NCI-H748 treated with DMSO at 0.1 percent for 48 hours (cell line): Measurements from ENCODE around the gene COTL1.
A peak's percentile ranks its signal among the peaks of the same experiment; 100 is the strongest.
"Not testable (repeated sequence)": the region's sequence is repeated elsewhere in the genome, so short reads cannot be mapped to it uniquely, and the experiment has no call there.

Experiments
- DNase-seq: peaks from one replicate; lab custom pipeline; 2025; lab: John Stamatoyannopoulos, UW

Gene COTL1

DNA sequence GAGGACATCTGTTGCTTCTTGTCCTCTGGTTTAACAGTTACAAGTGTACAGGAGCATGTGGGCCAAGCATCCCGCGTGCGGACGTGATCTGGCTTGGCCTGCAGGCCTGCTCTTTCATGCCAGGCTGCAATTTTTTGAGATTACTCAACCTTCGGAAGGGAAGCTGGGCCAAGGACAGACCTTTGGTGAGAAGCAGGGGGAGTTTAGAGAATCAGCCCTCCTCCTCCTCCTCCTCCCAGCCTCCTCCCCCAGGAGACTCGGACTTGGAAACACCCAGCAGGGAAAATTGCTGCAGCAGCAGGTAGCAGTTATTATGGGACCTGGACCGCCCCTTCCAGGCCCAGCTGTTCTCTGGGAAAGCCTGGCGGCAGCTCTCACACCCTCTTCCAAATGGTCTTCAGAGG lies 25.3 kb upstream of the COTL1 start:
- no peak for DNase-seq

DNA sequence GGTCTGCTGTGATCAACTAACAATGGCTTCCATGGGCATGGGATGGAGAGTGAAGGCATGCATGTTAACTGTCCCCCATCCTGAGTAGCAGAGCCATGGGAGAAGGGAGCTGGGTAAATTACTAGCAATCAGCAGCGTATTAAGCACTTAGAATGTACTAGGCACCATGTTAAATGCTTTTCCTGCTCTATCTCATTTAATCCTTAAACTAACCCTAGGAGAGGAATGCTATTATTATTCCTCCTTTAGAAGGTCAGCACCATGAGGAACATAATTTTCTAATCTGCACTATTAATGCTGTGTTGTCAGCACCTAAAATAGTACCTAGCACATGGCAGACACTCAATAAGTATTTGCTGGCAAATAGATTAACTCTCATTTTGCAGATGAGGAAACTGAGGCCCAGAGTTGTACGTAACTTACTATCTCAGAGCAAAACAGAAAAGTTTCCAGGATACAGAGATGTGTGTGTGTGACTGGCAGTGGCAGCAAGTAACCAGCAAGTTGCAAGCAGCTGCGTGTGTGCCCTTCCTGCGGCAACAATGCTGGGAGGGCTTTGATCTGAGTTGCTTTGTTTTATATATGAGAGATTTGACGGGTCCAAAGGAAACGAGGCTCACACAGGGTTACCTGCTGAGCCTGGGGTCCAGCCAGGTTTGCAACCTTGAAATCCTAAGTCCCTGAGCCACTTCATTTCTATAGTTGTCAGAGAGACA lies 23.9 kb upstream of the COTL1 start:
- DNase-seq, result no peak

DNA sequence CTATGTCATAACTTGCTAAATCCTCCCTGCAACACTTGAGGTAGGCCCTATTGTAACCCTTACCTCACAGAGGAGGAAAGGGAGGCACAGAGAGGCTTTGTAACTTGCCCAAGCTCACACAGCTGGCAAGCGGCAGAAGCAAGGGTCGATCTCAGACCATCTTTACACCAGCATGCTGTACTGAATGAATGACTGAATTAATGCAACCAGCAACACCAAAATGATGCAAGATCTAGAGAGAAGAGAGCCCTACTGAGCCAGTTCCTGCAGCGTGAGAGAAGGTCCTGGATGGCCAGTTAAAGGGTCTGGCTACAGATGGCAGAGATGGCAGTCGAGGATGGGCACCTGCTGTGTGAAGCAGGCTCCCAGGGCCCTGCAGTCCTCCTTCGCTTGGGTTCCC lies 22.3 kb upstream of the COTL1 start:
- DNase-seq, result no peak

DNA sequence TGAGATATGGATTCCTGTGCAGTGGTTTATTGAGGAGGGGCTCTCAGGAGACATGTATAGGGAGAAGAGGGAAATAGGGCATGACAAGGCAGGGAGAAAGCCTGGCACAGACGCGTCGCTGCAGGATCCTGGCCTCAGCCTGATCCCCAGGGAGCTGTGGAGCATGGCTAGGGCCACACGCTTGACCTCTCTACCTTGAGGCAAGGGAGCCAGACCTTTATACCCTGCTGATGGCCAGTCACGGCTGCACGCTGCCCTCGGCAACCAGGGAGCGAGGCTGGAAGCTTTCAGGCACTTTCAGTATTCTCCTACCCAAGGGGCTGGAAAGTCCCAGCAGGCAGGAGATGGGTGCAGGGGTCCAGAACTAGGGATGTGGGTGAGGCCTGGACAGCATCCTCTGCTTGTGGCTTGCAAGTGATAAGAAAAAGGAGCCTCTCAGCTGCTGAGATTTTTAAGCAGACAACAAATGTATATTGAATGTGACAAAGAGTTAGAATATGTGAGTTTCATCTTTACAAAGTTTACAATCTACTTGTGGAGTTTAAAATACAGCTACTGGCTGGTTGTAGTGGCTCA lies 20.4 kb upstream of the COTL1 start:
- DNase-seq, result no peak

DNA sequence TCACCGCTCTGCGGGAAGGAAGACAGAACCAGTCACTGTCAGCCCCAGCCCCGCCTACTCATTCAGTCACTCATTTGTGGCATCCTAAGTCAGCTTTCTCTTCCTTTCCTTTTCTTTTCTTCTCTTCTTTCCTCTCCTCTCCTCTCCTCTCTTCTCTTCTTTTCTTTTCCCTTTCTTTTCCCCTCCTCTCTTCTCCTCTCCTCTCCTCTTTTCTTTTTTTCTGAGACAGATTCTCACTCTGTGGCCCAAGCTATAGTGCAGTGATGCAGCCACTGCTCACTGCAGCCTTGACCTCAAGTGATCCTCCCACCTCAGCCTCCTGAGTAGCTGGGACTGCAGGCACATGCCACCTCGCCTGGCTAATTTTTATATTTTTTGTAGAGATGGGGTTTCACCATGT lies 19.8 kb upstream of the COTL1 start:
- DNase-seq, result no peak

DNA sequence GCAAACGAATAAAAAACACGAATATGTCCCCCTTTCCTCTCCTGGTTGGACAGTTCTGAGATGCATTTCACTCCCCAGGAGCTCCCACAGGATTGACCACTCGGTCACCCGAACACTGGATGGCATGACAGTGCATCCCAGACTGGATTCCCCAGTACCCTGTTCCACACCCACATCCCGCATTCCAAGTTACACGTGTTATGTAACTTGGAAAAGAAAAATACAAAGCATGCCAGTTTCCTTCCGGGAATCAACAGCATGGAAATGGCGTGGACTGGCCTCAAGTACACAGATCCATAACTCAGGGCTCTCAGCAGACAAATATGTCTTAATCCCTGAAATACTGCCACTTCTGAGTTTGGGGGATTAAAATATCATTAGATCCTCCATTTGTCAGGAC lies 17.8 kb upstream of the COTL1 start:
- no peak for DNase-seq

DNA sequence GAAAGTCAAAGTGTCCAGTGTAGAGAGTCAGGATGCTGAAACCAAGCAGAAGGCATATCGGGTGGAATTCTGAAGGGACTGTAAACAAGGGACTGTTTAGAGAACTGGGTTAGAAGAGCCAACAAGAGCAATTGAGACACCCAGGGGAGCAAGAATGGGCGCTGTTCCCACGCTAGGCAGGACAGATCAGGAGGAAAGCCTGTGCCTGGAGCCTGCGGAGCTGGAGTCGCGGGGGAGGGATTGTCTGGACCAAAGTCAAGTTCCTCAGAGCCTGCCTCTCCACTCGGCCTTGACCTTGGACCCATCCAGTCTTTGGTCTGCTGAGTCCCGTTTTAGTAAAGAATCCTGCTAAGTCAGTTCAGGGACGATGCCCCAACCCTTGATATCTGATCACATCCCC lies 15.7 kb upstream of the COTL1 start:
- no peak for DNase-seq

DNA sequence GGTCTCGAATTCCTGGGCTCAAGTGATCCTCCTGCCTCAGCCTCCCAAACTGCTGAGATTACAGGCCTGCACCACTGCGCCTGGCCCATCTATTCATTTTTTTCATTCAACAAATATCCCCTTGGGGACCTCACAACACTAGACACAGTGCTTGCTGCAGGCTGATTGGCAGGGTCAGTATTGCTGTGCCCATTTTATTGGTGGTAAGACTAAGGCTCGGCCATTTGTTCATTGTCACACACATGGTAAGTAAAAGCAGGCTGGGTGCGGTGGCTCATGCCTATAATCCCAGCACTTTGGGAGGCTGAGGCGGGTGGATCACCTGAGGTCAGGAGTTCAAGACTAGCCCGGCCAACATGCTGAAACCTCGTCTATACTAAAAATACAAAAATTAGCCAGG lies 15.0 kb upstream of the COTL1 start:
- not testable (repeated sequence) for DNase-seq

DNA sequence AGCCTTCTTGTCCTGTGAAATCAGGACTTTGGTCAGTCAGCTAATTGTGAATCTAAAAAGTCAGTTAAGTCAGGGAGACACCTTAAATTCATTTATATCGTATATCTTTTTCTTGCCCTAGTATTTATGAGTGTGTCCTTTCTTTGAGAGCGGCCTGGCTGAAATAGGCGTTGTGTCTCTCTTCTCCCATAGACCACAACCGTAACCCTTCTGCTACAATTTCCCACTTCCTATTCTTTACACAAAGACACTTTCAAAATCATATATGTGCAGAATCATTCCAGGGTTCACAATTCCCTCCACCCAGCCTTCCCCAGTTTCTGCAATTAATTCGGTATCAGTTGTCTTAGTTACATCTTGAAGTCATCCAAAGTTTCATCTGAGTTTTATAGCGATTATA lies 14.0 kb upstream of the COTL1 start:
- no peak for DNase-seq

DNA sequence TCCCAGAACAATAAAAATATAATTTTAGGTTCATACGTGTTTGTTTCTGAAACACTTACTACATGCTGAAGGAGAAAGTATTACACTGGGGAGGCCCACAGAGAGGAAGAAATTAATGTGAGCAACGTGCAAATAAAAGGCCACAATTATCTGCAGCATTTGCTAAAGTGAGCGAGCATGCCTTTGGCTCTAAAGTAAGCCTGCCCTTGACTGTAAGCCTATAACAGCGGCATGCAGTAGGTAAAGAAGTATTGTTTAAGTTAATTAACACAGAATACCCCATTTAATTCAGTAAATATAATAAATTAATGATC lies 13.2 kb upstream of the COTL1 start:
- no peak for DNase-seq

DNA sequence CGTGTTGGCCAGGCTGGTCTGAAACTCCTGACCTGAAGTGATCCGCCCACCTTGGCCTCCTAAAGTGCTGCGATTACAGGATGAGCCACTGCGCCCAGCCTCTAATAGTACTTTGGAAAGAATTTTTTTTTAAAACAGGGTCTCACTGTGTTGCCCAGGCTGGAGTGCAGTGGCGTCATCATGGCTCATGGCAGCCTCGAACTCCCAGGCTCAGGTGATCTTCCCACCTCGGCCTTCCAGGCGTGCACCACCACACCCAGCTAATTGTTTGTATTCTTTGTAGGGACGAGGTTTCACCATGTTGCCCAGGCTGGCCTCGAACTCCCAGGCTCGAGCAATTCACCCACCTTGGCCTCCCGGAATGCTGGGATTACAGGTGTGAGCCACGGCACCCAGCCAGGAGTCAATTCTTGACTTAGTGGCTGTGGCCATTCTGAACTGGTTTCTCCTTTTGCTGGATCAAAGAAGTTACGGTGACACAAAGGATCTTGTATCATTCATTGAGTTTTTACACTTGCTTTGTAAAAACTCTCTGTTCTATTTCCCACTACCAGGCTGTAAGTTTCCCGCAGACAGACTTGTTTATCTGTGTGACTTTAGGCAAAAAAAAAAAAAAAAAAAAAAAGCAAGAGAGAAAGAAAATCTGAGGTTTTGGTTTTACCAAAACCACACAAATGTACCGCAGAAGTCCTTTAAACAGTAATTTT lies 12.7 kb upstream of the COTL1 start:
- DNase-seq, result no peak

DNA sequence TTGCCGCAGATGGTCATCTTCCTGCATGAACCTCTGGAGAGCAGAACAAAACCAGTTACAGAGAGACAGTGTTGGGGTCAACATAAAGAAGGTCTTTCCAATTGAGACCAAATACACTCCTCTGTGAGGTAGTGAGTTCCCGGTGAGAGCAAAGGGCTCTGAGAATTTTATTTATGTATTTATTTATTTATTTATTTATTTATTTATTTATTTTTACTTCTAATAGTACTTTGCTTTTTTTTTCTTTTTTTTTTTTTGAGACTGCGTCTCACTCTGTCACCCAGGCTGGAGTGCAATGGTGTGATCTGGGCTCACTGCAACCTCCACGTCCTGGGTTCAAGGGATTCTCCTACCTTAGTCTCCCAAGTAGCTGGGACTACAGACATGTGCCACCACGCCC lies 12.1 kb upstream of the COTL1 start:
- DNase-seq, result no peak

DNA sequence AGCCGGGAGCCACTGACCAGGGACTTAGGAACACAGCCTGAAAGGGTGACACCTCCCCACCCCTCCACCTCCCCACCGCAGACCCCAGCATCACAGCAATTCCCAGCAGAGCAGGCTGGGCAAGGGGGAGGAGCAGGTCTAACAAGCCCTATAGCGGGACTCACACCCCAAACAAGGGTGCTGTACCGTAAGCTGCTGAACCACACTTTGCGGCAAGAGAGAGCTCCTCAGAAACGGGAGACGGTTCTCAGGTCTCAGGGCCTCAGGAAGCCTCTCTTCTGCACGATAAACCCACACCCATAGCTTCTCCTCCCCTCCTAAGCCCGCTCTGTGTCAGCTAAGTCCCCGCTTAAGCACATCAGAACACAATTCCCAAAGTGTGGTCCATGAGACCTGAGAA lies 11.7 kb upstream of the COTL1 start:
- no peak for DNase-seq

DNA sequence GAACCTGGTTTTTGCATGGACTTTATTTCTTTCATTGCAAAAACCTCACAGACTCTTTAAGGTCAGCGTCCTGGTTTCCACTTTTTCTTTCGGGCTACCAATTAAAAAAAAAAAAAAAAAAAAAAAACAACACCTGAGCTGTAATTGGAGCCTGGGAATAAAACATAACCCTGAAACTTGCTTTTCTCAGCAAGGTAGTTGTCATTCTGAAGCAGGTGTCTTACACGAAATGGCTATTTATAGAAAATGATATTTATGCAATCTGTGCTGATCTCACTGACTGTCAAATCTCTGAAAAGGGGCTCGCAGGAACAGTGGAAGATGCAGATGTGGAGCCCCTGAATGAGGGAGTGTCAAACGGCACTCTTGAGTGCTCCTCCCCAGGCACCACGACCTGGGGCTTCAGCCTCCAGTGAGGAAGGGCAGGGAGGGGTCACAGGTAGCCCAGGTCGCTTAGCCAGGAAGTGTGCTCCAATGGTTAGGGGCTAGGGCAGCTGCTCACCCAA lies 10.4 kb upstream of the COTL1 start:
- DNase-seq, result no peak

DNA sequence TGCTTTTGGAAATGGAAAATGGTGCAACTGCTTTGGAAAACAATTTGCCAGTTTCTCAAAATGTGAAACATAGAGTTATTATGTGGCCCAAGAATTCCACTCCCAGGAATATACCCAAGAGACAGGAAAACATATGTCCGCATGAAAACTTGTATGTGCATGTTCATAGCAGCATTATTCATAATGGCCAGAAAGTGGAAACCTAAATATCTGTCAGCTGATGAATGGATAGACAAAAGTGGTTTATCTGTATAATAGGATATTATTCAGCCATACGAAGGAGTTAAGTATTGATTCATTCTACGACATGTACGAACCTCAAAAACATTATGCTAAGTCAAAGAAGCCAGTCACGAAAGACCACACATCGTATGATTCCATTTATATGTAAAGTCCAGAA lies 7.7 kb upstream of the COTL1 start:
- no peak for DNase-seq

DNA sequence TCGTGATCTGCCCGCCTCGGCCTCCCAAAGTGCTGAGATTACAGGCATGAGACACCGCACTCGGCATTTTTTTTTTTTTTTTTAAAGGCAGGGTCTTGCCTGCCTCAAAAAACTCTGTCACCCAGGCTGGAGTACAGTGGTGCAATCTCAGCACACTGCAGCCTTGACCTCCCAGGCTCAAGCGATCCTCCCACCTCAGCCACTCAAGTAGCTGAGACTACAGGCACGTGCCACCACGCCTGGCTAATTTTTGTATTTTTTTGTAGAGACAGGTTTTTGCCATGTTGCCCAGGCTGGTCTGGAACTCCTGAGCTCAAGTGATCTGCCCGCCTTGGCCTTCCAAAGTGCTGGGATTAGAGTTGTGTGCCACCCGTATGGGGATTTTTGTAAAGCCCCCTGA lies 3.0 kb upstream of the COTL1 start:
- not testable (repeated sequence) for DNase-seq

DNA sequence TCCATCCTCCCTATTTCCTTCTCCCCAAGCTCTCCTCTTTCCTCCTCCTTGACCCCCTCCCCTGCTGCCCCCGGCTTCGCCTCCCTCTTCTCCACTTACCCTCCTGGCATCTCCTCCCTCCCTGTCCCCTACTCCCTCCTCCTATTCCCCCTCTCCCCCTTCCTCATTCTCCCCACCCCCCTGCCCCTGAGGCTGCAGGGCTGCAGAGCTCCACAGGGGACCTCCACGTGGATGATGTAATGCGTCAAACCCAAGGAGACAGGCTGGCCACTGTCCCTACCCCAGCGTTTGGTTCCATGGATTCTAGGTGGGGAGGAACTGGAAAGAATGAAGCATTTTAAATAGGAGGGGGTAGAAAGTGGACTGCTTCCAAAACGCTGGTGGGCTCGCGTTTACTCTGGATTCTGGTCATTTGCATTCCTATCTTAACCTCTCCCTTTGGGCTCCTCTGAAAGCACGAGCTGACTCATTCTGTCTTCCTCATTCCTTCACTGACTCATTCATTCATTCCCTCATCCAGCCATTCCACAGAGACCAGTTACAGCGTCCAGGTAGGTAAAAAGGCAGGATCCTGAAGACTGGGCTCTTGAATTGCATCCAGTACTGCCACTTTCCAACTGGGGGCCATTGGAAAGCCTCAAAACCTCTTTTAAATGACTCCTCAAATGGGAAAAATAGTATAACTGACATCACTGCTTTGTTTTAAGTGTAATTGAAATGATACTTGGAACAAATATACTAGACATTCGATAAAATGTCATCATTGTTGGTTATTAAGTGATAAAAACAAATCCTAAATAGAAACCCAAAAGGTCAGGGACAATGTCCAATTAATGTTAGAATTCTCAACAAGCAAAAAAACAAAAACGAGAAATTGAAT lies 943 bp upstream of the COTL1 start:
- no peak for DNase-seq

DNA sequence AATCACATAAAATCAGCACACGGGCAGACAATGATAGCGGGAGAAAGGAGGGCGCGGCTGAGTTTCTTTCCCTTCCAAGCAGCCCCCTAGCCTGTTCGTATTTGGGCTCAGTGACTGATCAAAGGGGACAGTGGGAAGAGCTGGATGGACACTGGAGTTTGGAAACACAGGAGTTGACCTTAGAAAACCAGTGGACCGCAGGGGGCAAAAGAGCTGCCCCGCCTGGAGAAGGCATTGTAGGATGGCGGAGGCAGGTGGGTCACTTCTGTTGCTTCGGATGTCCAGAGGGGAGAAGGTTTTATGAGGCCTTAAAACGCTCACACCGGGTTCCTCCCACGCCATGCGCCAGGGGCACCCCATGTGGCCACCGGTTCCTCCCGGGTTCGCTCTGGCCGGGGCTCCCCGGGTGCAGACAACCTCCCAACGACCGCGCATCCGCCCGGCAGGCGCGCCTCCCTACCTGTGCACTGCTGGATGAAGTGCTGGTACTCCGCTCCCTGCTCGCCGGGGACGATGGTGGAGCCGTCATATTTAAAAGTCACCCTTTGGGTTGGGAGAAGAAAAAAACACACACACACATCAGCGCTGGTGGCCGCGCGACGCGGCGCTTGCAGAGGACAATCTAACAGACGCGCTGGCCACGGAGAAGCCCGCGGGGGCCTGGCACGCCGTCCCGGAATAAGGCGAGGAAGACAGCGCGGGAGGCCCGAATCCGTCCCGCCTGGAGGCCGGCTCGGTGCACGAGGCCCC lies 662 bp downstream of the COTL1 start:
- DNase-seq, result peak; percentile 4

DNA sequence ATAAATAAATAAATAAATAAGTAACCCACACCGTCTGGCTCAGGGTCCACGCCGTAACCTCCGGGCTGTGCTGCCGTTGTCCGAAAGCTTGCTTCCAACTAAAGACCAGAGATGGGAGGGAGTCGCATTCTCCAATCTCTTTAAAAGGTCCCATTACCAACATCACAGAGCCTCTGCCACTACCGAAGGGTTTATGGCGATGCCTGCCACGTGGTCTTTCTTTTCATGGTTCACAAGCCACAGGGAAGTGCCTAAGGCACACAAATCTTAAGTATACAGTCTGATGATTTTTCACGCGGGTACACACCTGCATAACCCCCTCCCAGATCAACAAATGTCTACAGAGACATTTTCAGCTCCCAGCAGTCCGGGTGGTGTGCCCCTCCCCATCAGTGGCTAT lies 1.4 kb downstream of the COTL1 start:
- no peak for DNase-seq

DNA sequence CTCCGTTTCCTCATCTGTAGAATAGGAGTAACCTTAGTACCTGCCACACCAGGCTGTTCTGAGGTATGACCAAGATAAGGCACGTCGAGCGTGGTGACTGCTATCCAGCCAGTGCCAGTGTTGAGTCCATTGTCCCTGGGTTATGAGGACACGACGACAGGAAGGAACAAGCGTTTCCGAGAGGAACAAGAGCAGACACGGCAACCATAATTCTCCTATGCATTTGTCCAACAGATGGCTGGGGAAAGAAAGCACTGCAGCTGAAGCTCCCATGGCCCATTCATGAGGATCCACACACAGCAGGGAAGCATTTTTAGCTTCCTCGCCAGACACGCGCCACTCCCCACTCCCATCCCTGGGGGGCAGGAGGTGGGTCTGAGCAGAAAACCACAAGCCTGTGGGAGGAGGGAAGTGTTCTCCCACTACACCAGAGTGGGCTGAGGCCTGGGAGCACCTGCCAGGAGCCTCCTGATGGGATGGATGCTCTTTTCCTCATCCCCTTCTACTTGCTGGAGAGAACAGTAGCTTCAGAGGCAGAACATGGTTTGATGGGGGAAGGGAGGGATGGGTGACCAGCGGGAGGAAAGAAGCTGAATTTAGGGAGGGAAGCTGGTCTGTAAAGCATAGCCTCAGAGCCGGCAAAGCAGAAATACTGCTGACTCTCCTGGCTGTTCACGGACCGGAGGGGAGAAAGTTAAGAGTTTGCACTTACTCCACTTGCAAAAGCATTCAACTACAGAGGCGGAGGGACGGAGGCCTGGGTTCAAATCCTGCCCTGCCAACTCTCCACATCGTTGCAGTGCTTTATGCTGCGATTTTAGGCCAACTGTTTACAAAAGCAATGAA lies 2.7 kb downstream of the COTL1 start:
- DNase-seq, result no peak

DNA sequence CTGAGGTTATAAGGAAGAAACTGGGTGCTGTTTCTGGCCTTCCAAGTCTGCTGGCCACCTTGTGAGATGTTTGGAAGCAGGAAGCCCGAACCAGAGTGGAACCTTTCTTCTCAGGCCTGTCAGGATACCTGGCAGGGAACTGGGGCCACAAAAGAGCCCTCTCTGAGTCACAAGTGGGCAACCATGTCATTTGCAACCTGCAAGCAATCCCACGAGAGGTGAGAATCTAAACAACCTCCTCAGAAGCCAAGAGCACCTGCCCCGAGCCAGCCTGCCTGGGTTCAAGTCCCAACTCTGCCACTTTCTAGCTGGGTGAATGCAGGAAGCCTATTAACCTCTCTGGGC lies 3.3 kb downstream of the COTL1 start:
- no peak for DNase-seq
